GM12873 (cell line): Measurements from ENCODE around the gene METRN.

ENCODE experiments used
- CTCF ChIP-seq: IDR thresholded peaks from 2 replicates; pipeline ENCODE4 v1.5.1; 2012; ENCODE audit warnings: low read depth, mild to moderate bottlenecking, moderate library complexity, low read length, control low read depth; ENCODE audit not compliant: insufficient read depth; ENCODE audit errors: missing control alignments

The METRN gene

GRCh38 chr16:695355-696089, 19.4 kb upstream of the METRN start:
- no peak for TF ChIP-seq CTCF

GRCh38 chr16:698911-699671, 15.8 kb upstream of the METRN start:
- no peak for TF ChIP-seq CTCF

GRCh38 chr16:700684-701584, 14.0 kb upstream of the METRN start:
- TF ChIP-seq CTCF = no peak

- TF ChIP-seq CTCF = no peak
These were observed 12.6 kb upstream of the METRN start for GRCh38 chr16:702341-702740.

- no peak for TF ChIP-seq CTCF
These were observed 11.5 kb upstream of the METRN start for GRCh38 chr16:703406-703805.

DNA sequence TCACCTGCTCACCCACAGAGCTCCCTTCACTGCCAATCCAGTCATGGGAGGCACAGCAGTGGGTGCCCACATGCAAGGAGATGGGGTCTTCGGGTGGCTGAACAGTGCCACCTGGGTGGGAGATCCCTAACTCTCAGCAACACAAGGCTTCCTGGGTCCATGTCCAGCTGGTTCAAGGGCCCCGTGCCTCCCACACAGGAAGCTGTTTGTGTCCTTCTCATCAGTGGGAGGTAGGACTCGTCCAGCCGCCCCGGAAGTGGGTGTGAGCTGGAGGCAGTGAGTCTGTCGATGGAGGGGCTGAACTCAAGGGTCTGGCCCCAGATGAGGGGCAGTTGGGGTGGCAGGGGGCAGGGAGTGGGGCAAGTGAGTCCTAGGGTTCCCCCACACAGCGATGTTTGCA, 10.9 kb upstream of the METRN start:
- no peak for TF ChIP-seq CTCF
